ENCODE results near the gene CPXM2.

The CPXM2 gene

GRCh38 chr10:123903621-123904020 is 12.0 kb upstream of the CPXM2 start:
- no peak for DNase-seq

- DNase-seq = no peak
Observed at GRCh38 chr10:123901621-123902020, 10.0 kb upstream of the CPXM2 start.

- no peak for DNase-seq
Observed at GRCh38 chr10:123897146-123897545, 5.5 kb upstream of the CPXM2 start.

GRCh38 chr10:123896246-123896927 is 4.8 kb upstream of the CPXM2 start:
- DNase-seq = no peak

GRCh38 chr10:123893651-123894050 is 2.0 kb upstream of the CPXM2 start:
- no peak for DNase-seq

- no peak for DNase-seq
Observed at GRCh38 chr10:123890756-123891143, 857 bp downstream of the CPXM2 start.

- no peak for DNase-seq
Observed at GRCh38 chr10:123890226-123890625, 1.4 kb downstream of the CPXM2 start.

- no peak for DNase-seq
Observed at GRCh38 chr10:123889821-123890220, 1.8 kb downstream of the CPXM2 start.

GRCh38 chr10:123888751-123889150 is 2.9 kb downstream of the CPXM2 start:
- no peak for DNase-seq

- no peak for DNase-seq
Observed at GRCh38 chr10:123888256-123888655, 3.4 kb downstream of the CPXM2 start.

GRCh38 chr10:123886292-123886691 is 5.3 kb downstream of the CPXM2 start:
- no peak for DNase-seq

- no peak for DNase-seq
Observed at GRCh38 chr10:123885406-123886170, 6.0 kb downstream of the CPXM2 start.

GRCh38 chr10:123884907-123885381 is 6.7 kb downstream of the CPXM2 start:
- no peak for DNase-seq

- DNase-seq = no peak
Observed at GRCh38 chr10:123884351-123884906, 7.2 kb downstream of the CPXM2 start.

- no peak for DNase-seq
Observed at GRCh38 chr10:123883673-123884320, 7.8 kb downstream of the CPXM2 start.

- DNase-seq = no peak
Observed at GRCh38 chr10:123882681-123883445, 8.7 kb downstream of the CPXM2 start.

- DNase-seq = no peak
Observed at GRCh38 chr10:123882177-123882576, 9.4 kb downstream of the CPXM2 start.

GRCh38 chr10:123879606-123880257 is 11.9 kb downstream of the CPXM2 start:
- no peak for DNase-seq

GRCh38 chr10:123878666-123879303 is 12.8 kb downstream of the CPXM2 start:
- DNase-seq = no peak

GRCh38 chr10:123870260-123870659 is 21.3 kb downstream of the CPXM2 start:
- DNase-seq = no peak

- DNase-seq = no peak
Observed at GRCh38 chr10:123869020-123869414, 22.6 kb downstream of the CPXM2 start.

Measured in NCI-H226 (cell line).